SK-N-SH treated with all-trans-retinoic acid at 6 μM for 48 hours (cell line): ENCODE results near the gene MB21D2.

Experiments
- ATAC-seq: fragments of 200-7000 bp; cut with Tn5 transposase; 3 replicates; pipeline ENCODE4 v1.9.1; 2020; ENCODE audit warnings: mild to moderate bottlenecking, moderate library complexity
- BACH2 ChIP-seq: fragments of 250-450 bp; sonication (Bioruptor Pico); IDR thresholded peaks from 2 replicates; pipeline ENCODE4 v1.9.0; 2021; ENCODE audit warnings: mild to moderate bottlenecking, borderline replicate concordance
- CSRNP3 ChIP-seq: fragments of 250-450 bp; sonication (Bioruptor Pico); IDR thresholded peaks from 2 replicates; pipeline ENCODE4 v1.5.1; 2021; ENCODE audit warnings: mild to moderate bottlenecking, moderate library complexity
- GLIS3 ChIP-seq: fragments of 250-450 bp; sonication (Bioruptor Pico); IDR thresholded peaks from 2 replicates; pipeline ENCODE4 v1.5.0; 2020; ENCODE audit warnings: mild to moderate bottlenecking, moderate library complexity
- OSR1 ChIP-seq: fragments of 250-450 bp; sonication (Bioruptor Pico); IDR thresholded peaks from 2 replicates; pipeline ENCODE4 v1.8.0; 2022; ENCODE audit warnings: moderate library complexity, mild to moderate bottlenecking, inconsistent platforms
- PATZ1 ChIP-seq: fragments of 250-450 bp; sonication (Bioruptor Pico); IDR thresholded peaks from 2 replicates; pipeline ENCODE4 v1.8.0; 2020; ENCODE audit warnings: mild to moderate bottlenecking, moderate library complexity, borderline replicate concordance
- PPARA ChIP-seq: fragments of 250-450 bp; sonication (Bioruptor Pico); IDR thresholded peaks from 2 replicates; pipeline ENCODE4 v1.5.0; 2020; ENCODE audit warnings: mild to moderate bottlenecking, borderline replicate concordance
- RARB ChIP-seq: fragments of 250-450 bp; sonication (Bioruptor Pico); IDR thresholded peaks from 2 replicates; pipeline ENCODE4 v1.8.0; 2021; ENCODE audit warnings: mild to moderate bottlenecking, moderate library complexity
- TCF4 ChIP-seq: fragments of 250-450 bp; sonication (Bioruptor Pico); IDR thresholded peaks from 2 replicates; pipeline ENCODE4 v1.8.0; 2021; ENCODE audit warnings: mild to moderate bottlenecking, moderate library complexity, borderline replicate concordance
- TOX ChIP-seq: fragments of 250-450 bp; sonication (Bioruptor Pico); IDR thresholded peaks from 2 replicates; pipeline ENCODE4 v1.8.0; 2021; ENCODE audit warnings: mild to moderate bottlenecking, moderate library complexity, borderline replicate concordance
- ZC3H10 ChIP-seq: fragments of 250-450 bp; sonication (Bioruptor Pico); IDR thresholded peaks from 2 replicates; pipeline ENCODE4 v1.5.1; 2021; ENCODE audit warnings: mild to moderate bottlenecking, moderate library complexity
- ZFP3 ChIP-seq: fragments of 250-450 bp; sonication (Bioruptor Pico); IDR thresholded peaks from 2 replicates; pipeline ENCODE4 v1.5.0; 2020; ENCODE audit warnings: mild to moderate bottlenecking, moderate library complexity
- ZFP30 ChIP-seq: fragments of 450-650 bp; formaldehyde crosslinking; IDR thresholded peaks from 2 replicates; pipeline ENCODE4 v1.5.0; 2022; ENCODE audit warnings: mild to moderate bottlenecking, moderate library complexity
- ZNF565 ChIP-seq: fragments of 450-650 bp; formaldehyde crosslinking; conservative IDR thresholded peaks from 2 replicates; pipeline ENCODE4 v1.5.0; 2020; ENCODE audit warnings: low read depth, mild to moderate bottlenecking, moderate library complexity
- ZNF8 ChIP-seq: fragments of 450-650 bp; formaldehyde crosslinking; IDR thresholded peaks from 2 replicates; pipeline ENCODE4 v1.5.0; 2020; ENCODE audit warnings: mild to moderate bottlenecking, moderate library complexity
- TF ChIP-seq, protein P1 (sequence below): fragments of 250-450 bp; sonication (Bioruptor Pico); IDR thresholded peaks from 2 replicates; pipeline ENCODE4 v1.5.0; 2020; ENCODE audit warnings: mild to moderate bottlenecking, moderate library complexity
- TF ChIP-seq, protein P2 (sequence below): fragments of 250-450 bp; sonication (Bioruptor Pico); IDR thresholded peaks from 2 replicates; pipeline ENCODE4 v1.8.0; 2021; ENCODE audit warnings: low read depth, mild to moderate bottlenecking, moderate library complexity, borderline replicate concordance
- TF ChIP-seq, protein P3 (sequence below): fragments of 250-450 bp; sonication (Bioruptor Pico); IDR thresholded peaks from 2 replicates; pipeline ENCODE4 v1.5.1; 2020; ENCODE audit warnings: low read depth, mild to moderate bottlenecking, moderate library complexity

The MB21D2 gene

GRCh38 chr3:192844836-192845525, 72.7 kb downstream of the MB21D2 start (continued):
- no peak for TF ChIP-seq BACH2

DNA sequence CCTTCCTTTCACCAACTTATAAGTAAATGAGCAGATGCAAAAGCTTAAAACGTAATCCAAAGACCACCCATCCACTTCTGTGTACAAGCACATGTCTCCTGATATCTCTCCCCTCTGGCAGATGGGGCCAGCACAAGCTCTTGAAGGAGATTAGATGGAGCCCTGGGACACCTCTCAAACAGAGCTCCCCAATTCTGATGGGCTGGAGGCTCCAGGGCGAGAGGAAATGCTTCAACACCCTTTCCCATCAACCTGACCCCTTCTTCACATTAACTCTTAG, 73.2 kb downstream of the MB21D2 start:
- ATAC-seq, result no peak

DNA sequence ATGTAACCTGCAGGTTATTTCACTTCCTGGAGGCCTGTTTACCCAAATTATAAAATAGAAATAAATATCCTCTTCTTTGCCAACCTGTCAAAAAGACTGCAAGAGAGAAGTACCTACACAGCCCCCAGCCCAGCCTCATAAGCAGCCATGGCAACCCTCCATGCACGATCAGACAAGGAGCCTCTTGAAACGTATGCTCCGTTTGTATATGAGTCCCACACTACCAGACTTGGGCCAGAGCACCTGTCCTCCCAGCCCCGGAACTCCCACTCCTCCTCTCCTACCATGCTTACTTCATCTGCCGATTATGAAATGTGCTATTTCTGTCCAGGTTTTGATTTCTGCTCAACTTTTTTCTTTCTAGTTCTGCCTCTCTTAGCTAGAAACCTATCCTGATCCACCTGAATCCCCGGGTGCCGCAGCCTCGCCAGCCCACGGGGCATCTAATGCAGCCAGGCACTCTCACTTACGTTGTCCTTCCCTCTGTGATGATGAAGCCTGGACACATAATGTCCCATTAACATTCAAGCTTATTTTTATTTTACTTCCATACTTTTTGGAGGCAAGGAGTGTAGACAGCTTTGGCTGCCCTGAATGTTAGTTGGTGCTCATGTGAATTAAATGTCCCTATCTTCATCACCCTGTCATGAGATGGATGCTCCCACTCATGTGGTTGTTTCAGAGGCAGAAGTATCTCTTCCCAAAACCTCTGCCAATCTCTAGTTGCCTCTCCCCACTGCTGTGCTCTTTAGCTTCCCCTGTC, 73.8 kb downstream of the MB21D2 start:
- TF ChIP-seq TOX (CRISPR knock-in tag) (no peak), GLIS3 (CRISPR knock-in tag) (no peak), ZNF8 (CRISPR knock-in tag) (no peak), PPARA (CRISPR knock-in tag) (no peak), TCF4 (no peak), ZFP3 (CRISPR knock-in tag) (no peak), OSR1 (no peak), CSRNP3 (CRISPR knock-in tag) (no peak), ZC3H10 (CRISPR knock-in tag) (no peak)
- TF ChIP-seq, protein P1, sequence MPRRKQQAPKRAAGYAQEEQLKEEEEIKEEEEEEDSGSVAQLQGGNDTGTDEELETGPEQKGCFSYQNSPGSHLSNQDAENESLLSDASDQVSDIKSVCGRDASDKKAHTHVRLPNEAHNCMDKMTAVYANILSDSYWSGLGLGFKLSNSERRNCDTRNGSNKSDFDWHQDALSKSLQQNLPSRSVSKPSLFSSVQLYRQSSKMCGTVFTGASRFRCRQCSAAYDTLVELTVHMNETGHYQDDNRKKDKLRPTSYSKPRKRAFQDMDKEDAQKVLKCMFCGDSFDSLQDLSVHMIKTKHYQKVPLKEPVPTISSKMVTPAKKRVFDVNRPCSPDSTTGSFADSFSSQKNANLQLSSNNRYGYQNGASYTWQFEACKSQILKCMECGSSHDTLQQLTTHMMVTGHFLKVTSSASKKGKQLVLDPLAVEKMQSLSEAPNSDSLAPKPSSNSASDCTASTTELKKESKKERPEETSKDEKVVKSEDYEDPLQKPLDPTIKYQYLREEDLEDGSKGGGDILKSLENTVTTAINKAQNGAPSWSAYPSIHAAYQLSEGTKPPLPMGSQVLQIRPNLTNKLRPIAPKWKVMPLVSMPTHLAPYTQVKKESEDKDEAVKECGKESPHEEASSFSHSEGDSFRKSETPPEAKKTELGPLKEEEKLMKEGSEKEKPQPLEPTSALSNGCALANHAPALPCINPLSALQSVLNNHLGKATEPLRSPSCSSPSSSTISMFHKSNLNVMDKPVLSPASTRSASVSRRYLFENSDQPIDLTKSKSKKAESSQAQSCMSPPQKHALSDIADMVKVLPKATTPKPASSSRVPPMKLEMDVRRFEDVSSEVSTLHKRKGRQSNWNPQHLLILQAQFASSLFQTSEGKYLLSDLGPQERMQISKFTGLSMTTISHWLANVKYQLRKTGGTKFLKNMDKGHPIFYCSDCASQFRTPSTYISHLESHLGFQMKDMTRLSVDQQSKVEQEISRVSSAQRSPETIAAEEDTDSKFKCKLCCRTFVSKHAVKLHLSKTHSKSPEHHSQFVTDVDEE (CRISPR knock-in tag), result no peak
- TF ChIP-seq, protein P2, sequence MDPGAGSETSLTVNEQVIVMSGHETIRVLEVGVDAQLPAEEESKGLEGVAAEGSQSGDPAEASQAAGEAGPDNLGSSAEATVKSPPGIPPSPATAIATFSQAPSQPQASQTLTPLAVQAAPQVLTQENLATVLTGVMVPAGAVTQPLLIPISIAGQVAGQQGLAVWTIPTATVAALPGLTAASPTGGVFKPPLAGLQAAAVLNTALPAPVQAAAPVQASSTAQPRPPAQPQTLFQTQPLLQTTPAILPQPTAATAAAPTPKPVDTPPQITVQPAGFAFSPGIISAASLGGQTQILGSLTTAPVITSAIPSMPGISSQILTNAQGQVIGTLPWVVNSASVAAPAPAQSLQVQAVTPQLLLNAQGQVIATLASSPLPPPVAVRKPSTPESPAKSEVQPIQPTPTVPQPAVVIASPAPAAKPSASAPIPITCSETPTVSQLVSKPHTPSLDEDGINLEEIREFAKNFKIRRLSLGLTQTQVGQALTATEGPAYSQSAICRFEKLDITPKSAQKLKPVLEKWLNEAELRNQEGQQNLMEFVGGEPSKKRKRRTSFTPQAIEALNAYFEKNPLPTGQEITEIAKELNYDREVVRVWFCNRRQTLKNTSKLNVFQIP (CRISPR knock-in tag), result no peak
- TF ChIP-seq, protein P3, sequence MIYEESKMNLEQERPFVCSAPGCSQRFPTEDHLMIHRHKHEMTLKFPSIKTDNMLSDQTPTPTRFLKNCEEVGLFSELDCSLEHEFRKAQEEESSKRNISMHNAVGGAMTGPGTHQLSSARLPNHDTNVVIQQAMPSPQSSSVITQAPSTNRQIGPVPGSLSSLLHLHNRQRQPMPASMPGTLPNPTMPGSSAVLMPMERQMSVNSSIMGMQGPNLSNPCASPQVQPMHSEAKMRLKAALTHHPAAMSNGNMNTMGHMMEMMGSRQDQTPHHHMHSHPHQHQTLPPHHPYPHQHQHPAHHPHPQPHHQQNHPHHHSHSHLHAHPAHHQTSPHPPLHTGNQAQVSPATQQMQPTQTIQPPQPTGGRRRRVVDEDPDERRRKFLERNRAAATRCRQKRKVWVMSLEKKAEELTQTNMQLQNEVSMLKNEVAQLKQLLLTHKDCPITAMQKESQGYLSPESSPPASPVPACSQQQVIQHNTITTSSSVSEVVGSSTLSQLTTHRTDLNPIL (CRISPR knock-in tag), result no peak
- ATAC-seq, result no peak

More for the DNA sequence above, 73.2 kb downstream of the MB21D2 start:
- TF ChIP-seq, protein P1 (CRISPR knock-in tag), result no peak
- no peak for TF ChIP-seq RARB (CRISPR knock-in tag)
- no peak for TF ChIP-seq TOX (CRISPR knock-in tag)
- TF ChIP-seq, all 23 proteins: peak for 0

- TF ChIP-seq GLIS3 (CRISPR knock-in tag), result no peak
- TF ChIP-seq PATZ1 (CRISPR knock-in tag), result no peak
- TF ChIP-seq ZNF565, result no peak
- TF ChIP-seq ZFP30 (CRISPR knock-in tag), result no peak
- TF ChIP-seq, all 23 proteins: peak for 0
- no peak for ATAC-seq
Measured at GRCh38 chr3:192843119-192843518, 74.5 kb downstream of the MB21D2 start.
